ENCODE results near the gene PSRC1. TPM values are rescaled to one million over a fixed set of nuclear protein-coding genes. Genes with fewer than 3 reads are reported as not detected.

Gene PSRC1
- total RNA-seq, 2 donors from 2014 or later: 3.1 to 6.1 TPM

DNA sequence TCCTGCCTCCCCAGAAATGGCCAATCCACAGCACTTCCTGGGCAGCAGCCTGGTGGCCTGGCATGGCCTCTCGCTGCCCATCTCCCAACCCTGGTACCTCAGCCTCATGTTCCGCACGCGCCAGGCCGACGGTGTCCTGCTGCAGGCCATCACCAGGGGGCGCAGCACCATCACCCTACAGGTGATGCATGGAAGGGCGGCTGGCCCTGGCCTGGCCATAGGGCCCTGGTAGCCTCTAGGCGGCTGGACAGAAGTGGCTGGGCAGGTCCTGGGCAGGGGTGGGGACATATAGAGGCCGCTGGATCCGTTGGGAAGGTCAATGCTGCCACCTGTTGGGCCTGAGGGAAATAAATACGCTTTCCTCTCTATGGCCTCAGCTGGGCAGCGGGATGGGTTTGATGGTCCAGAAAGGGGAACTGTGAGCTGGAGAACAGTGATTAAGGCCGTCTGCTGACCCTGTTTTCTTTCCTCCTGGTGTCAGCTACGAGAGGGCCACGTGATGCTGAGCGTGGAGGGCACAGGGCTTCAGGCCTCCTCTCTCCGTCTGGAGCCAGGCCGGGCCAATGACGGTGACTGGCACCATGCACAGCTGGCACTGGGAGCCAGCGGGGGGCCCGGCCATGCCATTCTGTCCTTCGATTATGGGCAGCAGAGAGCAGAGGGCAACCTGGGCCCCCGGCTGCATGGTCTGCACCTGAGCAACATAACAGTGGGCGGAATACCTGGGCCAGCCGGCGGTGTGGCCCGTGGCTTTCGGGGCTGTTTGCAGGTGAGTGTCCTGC, 19.2 kb downstream of the PSRC1 start:
- DNase-seq (peak; percentile 78 to 84), ATAC-seq (peak; percentile 97)
- intact Hi-C loops (cut with DNase I, micrococcal nuclease): no loop called here

DNA sequence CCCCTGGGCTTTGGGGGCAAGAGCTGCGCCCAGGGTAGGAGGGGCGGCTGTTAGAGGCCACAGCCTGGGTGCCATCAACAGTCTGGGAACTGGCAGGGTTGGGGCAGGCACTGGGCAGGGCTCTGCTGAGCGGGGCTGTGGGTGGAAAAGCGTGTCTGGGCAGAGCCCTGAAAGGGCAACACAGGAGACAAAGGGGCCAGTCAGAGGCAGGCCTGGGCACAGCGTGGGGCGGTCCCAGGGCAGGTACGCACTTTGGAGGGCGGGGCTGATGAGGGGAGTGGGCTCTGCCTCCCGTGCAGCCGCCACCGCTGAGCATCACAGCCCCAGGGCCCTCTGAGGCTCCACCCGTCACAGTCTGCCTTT, 19.7 kb downstream of the PSRC1 start:
- intact Hi-C loops (cut with DNase I, micrococcal nuclease): no loop called here
- DNase-seq (no peak), ATAC-seq (peak; percentile 12)

DNA sequence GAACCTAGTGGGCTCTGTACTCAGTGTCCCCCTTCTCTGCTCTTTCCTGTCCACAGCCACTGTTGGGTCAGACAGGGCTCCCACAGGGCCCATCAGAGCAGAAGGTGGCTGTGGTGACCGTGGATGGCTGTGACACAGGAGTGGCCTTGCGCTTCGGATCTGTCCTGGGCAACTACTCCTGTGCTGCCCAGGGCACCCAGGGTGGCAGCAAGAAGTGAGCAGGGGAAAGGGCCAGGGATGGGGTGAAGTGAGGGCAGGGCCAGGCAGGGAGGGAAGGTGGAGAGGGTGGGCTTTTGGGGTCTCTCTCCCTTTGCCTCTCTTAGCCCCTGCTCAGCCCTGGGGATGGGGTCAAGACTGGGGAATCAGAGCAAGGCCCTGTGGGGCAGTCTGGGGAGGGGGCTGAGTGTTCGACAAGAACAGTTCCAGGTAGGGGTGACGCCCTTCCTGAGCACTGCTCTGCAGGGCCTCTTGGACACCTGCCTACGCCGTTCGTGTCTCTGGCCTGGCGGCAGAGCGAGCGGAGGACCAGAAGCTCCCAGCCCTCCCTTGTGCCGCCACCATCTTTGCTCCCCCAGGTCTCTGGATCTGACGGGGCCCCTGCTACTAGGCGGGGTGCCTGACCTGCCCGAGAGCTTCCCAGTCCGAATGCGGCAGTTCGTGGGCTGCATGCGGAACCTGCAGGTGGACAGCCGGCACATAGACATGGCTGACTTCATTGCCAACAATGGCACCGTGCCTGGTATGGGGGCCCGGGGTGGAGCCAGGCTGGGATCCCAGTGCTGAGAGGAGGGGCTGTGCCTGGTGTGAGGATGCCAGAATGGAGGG, 20.5 kb downstream of the PSRC1 start:
- intact Hi-C loops (cut with DNase I, micrococcal nuclease): no loop called here
- DNase-seq: no peak
- no peak for ATAC-seq

DNA sequence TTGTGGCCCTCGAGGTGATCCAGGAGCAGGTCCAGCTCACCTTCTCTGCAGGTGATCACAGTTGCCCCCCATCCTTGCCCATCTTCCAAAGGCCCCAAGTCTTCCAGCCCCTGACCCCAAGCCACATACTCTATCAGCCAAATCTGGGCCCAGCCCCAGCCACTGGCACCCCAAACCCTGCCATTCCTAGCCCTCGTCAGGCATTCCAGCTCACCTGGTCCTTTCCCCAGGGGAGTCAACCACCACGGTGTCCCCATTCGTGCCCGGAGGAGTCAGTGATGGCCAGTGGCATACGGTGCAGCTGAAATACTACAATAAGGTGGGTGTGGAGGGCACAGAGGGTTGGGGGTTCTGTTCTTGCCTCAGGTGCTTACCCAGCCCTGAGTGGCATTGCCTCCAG, 21.4 kb downstream of the PSRC1 start:
- DNase-seq (no peak), ATAC-seq (no peak)
- intact Hi-C loops (cut with DNase I, micrococcal nuclease): no loop called here

DNA sequence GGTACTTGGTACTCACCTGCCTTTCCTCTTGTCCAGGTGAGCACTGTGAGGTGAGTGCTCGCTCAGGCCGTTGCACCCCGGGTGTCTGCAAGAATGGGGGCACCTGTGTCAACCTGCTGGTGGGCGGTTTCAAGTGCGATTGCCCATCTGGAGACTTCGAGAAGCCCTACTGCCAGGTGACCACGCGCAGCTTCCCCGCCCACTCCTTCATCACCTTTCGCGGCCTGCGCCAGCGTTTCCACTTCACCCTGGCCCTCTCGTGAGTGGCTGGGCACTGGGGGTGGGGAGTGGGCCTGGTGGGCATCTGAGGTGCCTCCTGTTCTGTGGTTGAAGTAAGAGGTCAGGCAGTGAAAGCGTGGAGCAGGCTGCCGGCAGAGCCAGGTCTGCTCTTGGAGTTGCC, 21.9 kb downstream of the PSRC1 start:
- no peak for DNase-seq
- intact Hi-C loops (cut with DNase I, micrococcal nuclease): no loop called here
- no peak for ATAC-seq

DNA sequence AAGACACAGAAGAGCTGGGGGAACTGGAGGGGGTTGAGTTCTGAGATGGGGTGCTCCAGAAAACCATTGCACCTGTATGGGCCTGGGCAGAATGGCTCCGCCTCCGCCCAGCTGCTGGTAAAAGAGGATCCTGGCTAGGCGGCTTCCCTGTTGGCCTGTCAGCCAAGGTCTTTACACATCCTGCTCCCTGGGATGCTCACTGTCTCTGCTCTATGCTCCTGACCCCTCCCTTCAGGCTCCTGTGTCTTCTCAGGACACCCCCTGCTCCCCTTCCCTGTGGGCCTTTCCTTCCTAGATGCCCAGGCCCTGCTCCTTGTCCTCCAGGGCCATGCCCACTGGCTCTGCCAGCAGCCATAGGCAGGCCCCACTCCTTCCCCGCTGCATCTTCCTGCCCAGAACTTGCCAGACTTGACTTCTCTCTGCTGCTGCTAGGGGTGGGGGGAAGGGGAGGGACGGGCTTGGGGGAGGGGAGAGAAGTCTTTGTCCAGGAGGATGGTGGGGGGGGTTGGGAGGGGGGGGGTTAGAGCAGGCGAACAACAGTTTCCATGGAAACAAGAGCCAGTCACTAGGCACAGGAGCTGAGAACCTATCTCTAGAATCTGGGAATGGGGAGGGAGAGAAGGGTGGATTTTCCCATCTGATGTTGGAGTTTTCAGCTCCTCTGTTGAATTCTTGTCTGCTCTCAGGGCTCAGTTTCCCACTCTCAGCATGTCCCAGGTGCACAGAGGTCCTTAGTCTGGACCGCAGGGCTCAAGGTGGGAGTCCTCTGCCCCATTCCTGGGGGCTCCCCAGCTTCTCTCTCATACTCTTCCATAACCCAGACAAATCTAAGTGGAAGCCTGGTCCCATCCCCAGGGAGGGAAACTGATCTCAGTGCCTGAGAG, 23.0 kb downstream of the PSRC1 start:
- ATAC-seq: no peak
- intact Hi-C loops (cut with DNase I, micrococcal nuclease): no loop called here
- no peak for DNase-seq

DNA sequence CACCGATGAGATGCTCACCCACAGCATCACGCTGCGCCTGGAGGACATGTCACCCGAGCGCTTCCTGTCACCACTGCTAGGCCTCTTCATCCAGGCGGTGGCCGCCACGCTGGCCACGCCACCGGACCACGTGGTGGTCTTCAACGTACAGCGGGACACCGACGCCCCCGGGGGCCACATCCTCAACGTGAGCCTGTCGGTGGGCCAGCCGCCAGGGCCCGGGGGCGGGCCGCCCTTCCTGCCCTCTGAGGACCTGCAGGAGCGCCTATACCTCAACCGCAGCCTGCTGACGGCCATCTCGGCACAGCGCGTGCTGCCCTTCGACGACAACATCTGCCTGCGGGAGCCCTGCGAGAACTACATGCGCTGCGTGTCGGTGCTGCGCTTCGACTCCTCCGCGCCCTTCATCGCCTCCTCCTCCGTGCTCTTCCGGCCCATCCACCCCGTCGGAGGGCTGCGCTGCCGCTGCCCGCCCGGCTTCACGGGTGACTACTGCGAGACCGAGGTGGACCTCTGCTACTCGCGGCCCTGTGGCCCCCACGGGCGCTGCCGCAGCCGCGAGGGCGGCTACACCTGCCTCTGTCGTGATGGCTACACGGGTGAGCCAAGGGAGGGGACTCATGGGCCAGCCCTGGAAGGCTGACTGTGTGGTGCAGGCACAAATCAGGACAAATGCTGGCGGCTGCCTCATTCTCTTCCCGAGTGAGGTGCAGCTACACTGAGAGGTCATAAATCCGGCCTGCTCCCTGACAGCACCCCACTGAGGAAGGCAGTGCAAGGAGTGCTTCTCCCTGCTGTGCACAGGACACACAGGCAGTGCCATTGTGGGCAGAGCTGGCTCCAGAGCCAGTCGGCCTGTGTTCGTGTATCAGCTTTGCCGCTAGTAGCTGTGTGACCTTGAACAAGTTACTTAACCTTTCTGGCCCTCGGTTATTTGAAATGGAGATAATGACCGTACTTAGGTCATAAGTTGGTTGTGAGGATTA, 24.2 kb downstream of the PSRC1 start:
- DNase-seq: no peak
- no peak for ATAC-seq
- intact Hi-C loops (cut with DNase I, micrococcal nuclease): no loop called here

DNA sequence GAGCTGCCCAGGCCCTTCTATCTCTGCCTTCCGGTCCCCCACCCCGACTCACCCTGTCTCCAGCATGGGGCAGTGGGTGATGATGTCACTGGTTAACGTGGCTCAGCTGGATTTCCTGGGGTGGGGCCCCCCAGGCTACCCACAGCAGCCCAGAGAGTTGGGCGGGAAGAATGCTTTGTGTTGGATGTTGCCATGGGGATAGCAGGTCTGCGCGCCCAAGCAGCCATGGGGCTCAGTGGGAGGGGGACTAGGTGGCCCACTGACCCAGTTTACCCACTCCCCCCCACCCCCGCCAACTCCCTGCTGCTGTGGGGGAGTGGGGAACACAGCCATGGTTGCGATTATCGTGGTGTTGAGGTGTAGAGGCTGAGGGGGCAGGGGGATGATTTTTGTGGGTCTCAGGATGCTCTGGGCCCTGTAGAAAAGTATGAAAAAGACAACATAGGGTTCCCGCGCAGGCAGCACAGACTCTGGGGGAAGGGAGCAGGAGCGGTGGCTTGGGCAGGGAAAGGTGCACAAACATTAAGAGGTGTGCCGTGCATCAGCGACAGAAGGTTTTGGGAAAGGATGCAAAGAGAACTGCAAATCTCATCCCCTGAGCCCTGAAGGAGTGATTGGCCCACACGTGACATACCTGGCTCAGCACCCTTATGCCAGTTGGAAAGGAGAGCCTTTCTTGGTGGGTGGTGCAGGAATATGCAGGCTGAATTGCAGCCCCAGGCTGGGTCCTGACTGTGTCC, 25.1 kb downstream of the PSRC1 start:
- ATAC-seq: no peak
- intact Hi-C loops (cut with DNase I, micrococcal nuclease): no loop called here
- no peak for DNase-seq

DNA sequence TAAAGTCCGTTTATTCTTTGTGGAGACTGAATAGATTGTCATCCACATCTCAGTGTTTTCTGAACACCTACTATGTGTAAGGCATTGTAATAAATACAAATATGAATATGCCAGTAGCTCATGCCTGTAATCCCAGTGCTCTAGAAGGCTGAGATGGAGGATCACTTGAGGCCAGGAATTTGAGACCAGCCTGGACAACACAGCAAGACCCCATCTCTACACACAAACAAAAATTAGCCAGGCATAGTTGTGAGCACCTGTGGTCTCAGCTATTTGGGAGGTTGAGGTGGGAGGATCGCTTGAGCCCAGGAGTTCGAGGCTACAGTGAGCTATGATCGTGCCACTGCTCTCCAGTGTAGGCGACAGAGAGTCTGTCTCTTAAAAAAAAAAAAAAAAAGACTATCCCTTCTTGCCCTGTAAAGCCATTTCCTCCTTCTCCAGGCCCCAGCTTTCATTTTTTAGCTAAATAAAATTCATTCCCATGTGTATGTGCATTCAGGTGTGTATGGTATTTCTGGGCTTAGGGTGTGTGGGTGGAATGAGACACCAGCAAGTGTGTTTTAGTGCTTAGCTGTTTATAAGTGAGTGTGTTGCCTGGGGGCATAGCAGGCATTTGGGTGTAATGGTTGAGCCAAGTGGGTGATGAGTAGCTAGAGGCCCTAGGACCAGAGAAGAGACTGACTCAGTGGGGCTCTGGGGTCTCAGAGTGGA, 25.8 kb downstream of the PSRC1 start:
- intact Hi-C loops (cut with DNase I, micrococcal nuclease): no loop called here

DNA sequence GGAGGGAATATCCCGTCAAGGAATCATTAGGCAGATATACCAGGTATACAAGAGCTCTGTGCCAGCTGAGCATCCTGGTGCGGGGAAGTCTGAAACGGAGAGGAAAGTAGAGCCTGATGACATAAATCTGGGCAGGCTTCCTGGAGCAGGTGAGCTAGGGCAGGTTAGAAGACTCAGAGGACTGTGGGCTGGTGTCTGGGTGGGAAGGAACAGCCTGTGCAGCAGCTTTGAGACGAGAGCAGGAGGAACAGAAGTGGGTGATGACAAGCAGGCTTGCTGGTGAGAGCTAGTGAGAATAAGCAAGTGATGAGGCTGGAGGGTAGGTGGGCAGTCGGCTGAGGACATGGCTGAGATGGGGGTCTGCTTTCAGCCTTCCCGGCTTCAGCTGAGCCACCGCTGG, 26.9 kb downstream of the PSRC1 start:
- ATAC-seq (no peak), DNase-seq (no peak)
- intact Hi-C loops (cut with DNase I, micrococcal nuclease): no loop called here

More for the DNA sequence above, 25.8 kb downstream of the PSRC1 start:
- DNase-seq (no peak), ATAC-seq (no peak)

DNA sequence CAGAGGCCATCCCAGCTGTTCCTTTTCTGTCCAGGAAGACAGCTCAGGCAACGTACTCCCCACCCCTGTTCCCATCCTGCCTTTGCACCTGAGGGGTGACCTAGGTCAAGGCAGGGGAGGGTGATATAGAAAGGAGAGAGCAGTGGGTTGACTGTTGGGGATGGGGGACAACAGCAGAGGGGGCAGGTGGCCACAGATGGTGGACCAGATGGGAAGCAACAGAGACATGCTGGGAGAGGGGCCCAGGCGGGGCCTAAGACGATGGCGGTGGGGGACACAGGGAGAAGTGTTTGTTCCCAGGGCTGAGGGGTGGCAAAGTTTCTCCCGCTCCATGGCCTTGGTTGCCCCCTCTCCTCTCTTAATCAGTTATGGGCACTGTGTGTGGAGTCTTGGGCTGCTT, 27.3 kb downstream of the PSRC1 start:
- no peak for DNase-seq
- intact Hi-C loops (cut with DNase I, micrococcal nuclease): no loop called here
- ATAC-seq: no peak

DNA sequence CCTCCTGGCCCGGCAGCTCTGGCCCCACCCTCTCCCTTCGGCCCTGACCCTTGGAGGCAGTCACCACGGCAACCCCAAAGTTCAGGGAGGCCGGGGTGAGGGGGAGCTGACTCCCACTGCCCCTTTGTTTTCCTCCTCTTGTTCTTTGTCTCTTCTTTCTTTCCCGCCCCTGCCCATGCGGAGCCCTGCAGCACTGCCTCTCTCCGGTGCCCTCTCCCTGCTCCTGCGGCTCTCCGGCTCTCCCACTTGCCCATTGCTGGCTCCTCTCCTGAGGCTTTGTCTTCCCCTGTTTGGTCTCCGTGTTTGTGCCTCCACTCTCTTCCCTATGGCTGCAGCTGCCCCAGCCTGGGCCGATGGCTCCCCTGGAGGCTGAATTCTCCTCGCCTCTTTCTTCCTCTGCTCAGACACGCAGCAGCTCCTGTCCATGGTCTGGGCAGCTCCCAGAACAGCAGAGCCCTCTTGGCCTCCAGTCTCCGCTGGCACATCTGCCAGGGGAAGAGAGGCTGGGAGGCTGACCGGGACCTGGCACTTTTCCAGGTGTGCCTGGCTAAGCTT, 27.8 kb downstream of the PSRC1 start:
- intact Hi-C loops (cut with DNase I, micrococcal nuclease): no loop called here
- DNase-seq (peak in 1 of 2 donors; percentile 22), ATAC-seq (no peak)

DNA sequence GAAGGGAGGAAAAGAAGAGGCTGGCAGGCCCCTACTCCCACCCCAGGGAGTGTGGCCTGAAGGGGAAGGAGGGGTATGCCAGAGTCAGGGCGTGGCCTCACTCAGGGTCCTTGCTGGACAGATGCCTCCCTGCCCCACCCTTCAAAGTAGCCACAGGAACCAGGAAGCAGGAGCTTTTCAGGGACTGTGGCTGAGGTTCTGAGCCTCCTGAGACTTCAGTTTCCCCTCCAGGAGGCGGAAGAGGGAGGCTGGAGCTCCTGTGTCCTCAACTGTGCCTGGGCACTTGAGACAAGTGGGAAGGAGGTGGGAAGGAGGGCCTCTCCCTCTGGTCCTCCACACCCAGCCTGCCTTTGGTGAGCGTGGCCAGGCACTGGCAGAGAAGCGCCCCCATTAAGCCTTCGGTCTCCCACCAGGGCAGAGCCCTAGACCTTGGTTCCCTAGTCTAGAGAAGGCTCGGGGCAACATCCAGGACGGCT, 28.3 kb downstream of the PSRC1 start:
- intact Hi-C loops (cut with DNase I, micrococcal nuclease): no loop called here
- DNase-seq: peak in 1 of 2 donors; percentile 28

DNA sequence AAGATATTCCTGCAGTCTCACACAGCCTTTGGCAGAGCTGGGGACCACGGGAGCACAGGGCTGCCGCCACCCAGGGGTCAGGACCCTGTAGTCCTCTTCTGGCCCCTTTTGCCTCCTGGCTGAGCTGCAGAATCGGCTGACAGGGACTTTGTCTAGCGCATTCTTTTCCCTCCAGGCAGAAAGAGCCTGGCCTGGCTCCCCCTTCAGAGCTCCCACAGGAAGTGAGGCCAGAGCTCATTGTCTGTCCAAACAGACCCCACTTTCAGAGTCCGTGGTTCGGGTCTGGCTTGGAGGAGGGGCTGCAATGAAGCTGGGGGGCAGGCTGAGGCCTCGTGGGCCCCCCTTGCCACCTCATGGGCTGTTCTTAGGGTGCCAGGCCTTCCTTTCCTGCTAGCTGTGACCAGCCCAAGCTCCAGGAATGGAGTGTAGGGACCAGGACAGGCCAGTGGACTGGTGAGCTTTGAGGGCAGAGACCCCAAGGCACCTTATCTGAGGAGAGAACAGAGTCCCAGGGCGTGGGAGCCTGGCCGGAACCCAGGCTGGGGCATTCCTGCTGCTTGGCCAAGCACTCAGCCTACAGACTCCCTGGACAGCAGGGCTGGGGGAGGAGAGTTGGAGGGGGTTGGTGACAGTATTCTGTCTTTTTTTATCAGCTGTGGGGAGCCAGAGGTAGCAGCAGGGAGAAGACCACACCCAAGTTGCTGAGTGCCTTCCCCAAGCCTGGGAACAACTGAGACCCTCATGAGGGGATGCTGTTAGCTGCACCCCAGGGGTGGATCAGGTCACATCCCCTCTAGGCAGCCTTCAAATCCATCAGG, 28.9 kb downstream of the PSRC1 start:
- DNase-seq (peak in 1 of 2 donors; percentile 13), ATAC-seq (no peak)
- intact Hi-C loops (cut with DNase I, micrococcal nuclease): no loop called here

More for the DNA sequence above, 28.3 kb downstream of the PSRC1 start:
- peak; percentile 52 for ATAC-seq

DNA sequence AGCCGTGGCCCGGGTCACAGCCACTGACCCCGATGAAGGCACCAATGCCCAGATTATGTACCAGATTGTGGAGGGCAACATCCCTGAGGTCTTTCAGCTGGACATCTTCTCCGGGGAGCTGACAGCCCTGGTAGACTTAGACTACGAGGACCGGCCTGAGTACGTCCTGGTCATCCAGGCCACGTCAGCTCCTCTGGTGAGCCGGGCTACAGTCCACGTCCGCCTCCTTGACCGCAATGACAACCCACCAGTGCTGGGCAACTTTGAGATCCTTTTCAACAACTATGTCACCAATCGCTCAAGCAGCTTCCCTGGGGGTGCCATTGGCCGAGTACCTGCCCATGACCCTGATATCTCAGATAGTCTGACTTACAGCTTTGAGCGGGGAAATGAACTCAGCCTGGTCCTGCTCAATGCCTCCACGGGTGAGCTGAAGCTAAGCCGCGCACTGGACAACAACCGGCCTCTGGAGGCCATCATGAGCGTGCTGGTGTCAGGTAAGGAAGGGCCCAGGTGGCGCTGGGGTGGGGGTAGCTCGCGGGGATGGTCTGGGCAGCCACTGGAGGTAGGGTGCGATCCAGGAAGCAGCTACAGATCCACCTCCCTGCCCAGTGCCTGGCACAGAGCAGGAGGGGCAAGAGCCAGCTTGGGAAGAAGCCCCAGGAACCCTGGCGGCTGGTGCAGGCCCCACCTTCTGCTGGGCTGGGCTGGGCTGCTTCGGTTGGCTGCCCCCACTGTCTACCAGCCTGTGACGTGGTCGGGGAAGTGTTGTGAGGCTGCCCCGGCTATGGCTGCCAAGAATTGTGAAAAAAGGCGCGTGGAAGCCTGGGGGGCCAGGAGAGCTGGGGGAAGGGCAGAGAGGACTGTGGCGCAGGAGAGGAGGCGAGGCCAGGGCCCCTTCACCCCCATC, 29.8 kb downstream of the PSRC1 start:
- no peak for ATAC-seq
- DNase-seq: peak in 1 of 2 donors; percentile 70
- intact Hi-C loops (cut with DNase I, micrococcal nuclease): no loop called here

Data from left colon (tissue), 2 donors.